Fibroblast of skin of right biceps (primary cell): ENCODE measurements around the gene NR3C1.
A peak's percentile ranks its signal among the peaks of the same experiment; 100 is the strongest.

Experiments used
- DNase-seq: peaks from one replicate; pipeline ENCODE4 v3.0.0-alpha.2; 2013

Gene NR3C1

GRCh38 chr5:143425835-143426234 lies 22.3 kb upstream of the NR3C1 start:
- DNase-seq, result no peak

- no peak for DNase-seq
Measured at GRCh38 chr5:143418140-143418866, 14.8 kb upstream of the NR3C1 start.

- no peak for DNase-seq
Measured at GRCh38 chr5:143417503-143418139, 14.1 kb upstream of the NR3C1 start.

- DNase-seq, result no peak
Measured at GRCh38 chr5:143416411-143416810, 12.9 kb upstream of the NR3C1 start.

- no peak for DNase-seq
Measured at GRCh38 chr5:143413958-143414669, 10.6 kb upstream of the NR3C1 start.

GRCh38 chr5:143412661-143413342 lies 9.3 kb upstream of the NR3C1 start:
- DNase-seq, result peak; percentile 36

- no peak for DNase-seq
Measured at GRCh38 chr5:143409926-143410325, 6.4 kb upstream of the NR3C1 start.

- DNase-seq, result no peak
Measured at GRCh38 chr5:143406408-143406807, 2.9 kb upstream of the NR3C1 start.

GRCh38 chr5:143405849-143406098 lies 2.3 kb upstream of the NR3C1 start:
- DNase-seq, result no peak

GRCh38 chr5:143405063-143405848 lies 1.8 kb upstream of the NR3C1 start:
- peak; percentile 88 for DNase-seq

GRCh38 chr5:143404416-143405062 lies 1.1 kb upstream of the NR3C1 start:
- peak; percentile 97 for DNase-seq

- DNase-seq, result no peak
Measured at GRCh38 chr5:143403334-143403592, 223 bp downstream of the NR3C1 start.

- peak; percentile 53 for DNase-seq
Measured at GRCh38 chr5:143402553-143403333, 743 bp downstream of the NR3C1 start.

- no peak for DNase-seq
Measured at GRCh38 chr5:143402017-143402552, 1.4 kb downstream of the NR3C1 start.

- no peak for DNase-seq
Measured at GRCh38 chr5:143401227-143402016, 2.1 kb downstream of the NR3C1 start.

- DNase-seq, result peak; percentile 42
Measured at GRCh38 chr5:143400541-143401226, 2.8 kb downstream of the NR3C1 start.

- no peak for DNase-seq
Measured at GRCh38 chr5:143399616-143400540, 3.6 kb downstream of the NR3C1 start.

- DNase-seq, result peak; percentile 12
Measured at GRCh38 chr5:143398451-143399237, 4.8 kb downstream of the NR3C1 start.
